GM10847 (cell line): ENCODE results near the gene NPM3.

Experiments
- POLR2A ChIP-seq: IDR thresholded peaks from 2 replicates; pipeline ENCODE4 v1.6.1; 2011; ENCODE audit not compliant: insufficient read length; ENCODE audit errors: extremely low read depth

Gene NPM3, protein sequence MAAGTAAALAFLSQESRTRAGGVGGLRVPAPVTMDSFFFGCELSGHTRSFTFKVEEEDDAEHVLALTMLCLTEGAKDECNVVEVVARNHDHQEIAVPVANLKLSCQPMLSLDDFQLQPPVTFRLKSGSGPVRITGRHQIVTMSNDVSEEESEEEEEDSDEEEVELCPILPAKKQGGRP

DNA sequence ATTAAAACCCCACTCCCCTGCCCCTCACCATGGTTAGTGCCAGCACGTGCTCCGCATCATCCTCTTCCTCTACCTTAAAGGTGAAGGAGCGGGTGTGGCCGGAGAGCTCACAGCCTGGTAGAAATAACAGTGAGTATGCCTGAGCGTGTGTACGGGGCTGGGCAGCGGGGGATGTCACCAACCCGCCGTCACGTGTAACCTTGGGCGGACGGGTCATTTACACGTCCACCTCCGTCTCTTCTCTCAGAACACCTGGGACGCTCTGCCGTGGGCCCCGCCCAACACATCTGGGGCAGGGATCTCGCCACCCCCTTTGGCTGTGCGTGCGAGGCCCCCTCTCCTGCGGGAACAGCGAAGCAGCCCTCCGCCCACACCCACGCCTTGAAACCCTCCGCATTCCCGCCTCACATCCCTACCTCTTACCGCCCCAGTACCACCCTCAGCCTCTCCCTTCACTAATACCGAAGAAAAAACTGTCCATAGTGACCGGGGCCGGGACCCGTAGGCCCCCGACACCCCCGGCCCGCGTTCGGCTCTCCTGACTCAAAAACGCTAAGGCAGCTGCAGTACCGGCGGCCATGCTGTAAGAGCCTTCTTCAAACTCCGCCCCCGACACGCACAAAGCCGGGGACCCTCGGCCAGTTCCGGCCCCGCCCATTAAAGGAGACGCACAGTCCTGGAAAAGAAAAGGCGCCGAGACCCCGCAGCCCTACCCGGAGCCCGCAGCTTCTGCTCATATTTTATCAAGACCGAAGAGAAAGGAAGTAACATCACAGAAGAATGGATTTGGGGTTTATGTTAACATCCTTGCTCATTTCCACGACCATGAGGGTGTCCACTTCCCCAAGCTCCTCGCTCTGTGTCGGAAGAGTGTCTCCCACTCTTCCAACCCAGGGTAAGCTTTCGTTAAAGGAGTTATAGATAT lies at the start of gene NPM3:
Gene NPM3 (minus strand): TSS at position 636 of the 925 bp plus-strand sequence. CDS start 56 bp downstream, at position 580.
- peak; percentile 74 for TF ChIP-seq POLR2A

DNA sequence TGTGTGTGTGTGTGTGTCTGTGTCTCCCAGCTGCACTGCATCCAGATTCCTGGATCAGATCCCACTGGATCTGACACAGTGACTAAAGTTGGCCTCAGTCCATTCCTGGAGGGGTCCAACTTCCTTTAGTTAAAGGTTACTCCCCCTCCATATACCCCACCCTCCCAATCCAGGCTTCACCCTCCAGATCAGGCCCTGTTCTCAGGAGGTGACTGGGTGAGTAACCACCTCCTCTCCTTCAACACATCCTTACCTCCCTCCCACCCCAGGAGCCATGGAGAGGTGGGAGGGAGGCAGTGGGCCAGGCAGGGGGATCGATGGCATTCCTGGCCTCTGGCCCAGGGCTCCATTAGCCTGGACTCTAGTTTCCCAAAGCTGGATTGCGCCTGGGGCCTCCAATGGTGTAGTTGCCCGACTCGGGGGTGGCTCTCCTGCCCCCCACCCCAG lies 49.1 kb upstream of the NPM3 start:
- TF ChIP-seq POLR2A = no peak

DNA sequence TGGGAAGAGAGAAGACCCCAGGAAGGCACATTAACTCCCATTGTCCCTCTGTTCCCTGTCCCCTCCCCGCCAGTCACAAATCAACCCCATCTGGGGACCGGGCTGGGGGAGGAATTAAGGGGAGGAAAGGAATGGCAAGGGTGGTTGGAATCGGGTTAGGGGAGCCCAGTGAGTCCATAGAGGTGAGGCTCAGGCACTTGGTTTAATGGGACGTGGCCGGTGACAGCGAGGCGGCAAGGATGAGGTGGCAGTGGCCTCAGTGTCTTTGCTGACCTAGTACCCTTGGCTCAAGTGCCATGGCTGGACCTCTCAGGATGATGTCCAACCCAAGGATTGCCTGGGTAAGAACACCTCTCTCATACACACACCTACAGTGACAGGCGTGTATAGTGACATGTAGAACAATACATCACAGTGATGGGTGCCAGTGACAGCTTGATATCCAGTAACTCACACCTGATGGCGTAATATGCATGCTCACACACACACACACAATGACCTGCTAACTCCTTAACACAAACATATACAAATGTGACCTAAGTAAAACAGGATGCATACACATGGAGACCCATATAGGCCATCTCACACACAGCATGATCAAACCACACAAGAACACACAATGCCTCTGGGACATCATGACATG lies 48.0 kb upstream of the NPM3 start:
- no peak for TF ChIP-seq POLR2A

DNA sequence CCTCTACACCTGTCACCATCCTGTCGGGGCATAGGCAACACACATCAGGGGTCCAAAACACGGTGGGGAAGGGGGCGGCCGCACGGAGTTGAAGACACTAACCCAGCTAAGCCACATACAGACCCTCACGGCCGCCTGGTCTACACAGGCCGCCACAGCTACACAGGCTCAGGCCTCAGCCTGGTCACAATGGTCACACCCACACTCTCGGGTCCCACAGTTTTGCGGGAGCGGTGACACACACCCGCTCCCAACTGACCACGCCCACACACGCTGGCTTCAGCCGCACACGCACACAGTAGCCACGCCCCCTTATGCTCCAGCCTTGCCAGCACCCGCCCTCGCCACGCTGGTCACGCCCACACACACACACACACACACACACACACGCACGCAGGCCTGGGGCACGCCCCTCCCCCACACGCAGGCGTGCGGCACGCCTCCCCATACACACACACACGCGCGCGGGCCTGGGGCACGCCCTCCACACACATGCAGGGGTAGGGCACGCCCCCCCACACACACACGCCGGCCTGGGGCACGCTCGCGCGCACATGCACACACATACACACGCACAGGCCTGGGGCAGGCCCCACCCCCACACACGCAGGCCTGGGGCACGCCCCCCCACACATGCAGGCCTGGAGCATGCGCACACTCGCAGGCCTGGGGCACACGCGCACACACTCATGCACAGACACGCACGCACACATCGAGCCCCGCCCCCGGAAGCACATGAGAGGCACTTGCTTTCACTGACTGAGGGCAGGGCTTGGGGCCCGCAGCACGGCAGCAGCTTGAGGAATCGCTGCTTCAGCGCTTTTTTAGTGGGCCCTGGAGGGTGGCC lies 47.3 kb upstream of the NPM3 start:
- TF ChIP-seq POLR2A = peak; percentile 44

DNA sequence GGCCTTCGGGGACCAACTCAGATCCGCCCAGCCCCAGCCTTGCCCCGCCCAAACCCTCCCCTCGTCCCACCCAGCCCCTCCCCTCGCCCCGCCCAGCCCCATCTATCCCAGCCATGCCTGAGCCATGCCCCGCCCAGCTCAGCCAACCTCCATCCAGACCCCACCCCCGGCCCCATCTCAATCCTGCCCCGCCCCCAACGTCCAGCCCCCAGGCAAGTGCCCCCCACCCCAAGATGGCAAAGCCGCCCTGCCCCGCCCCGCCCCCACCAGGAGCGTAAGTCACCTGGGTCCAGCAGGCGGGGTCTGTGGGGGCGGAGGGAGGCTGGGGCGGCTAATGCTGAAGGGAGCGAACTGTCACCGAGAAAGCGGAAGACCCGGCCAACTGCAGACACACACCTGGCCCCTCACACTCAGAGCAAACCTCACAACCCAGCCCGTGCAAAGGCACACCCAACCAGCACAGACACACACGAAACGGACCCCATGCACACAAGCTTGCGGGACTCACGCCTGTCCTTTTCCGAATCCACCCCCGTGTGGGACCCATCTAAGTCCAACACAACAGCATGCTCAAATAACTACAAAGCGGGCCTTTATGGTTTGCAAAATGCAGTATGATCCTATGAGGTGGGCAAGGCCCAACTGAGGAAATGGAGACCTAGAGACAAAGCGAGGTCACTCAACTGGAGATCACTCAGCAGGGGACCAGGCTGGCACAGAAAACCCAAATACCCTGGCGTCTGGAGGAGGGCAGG lies 46.5 kb upstream of the NPM3 start:
- TF ChIP-seq POLR2A = no peak

DNA sequence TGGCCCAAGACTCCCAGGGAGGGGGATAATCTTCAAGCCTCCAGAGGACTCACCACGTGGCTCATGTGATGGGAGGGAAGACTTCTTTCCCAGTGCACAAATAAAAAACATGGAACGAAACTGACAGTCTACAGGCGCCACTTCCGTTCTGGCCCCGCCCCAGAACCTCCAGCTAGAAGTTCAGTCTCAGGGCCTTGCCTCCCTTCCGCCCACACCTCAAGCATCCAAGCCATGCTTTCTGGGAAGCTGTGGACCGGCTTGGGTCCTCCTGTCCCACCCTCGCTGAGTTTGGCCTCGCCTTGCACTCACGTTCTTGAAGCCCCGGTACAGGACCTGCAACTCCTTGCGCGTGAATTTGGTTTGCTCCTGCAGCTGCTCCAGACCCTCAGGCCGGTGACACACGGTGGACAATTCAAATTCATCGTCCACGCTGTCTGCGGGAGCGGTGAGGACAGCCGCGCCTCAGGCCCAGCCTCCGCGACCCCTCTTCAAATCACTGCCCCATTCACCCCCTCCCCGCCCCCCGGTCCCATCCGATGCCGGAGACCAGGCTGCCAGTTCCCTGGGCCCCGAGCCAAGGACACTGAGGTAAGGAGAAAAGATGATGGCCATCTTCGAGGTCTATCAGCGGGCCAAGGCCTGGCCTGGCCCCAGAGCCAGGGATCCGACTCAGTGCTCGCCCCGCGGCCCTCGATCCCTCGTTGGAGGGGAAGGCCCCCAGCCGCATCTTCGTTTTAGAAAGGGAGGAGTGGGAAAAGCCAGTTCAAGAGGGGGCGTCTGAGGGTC lies 45.7 kb upstream of the NPM3 start:
- TF ChIP-seq POLR2A = no peak

DNA sequence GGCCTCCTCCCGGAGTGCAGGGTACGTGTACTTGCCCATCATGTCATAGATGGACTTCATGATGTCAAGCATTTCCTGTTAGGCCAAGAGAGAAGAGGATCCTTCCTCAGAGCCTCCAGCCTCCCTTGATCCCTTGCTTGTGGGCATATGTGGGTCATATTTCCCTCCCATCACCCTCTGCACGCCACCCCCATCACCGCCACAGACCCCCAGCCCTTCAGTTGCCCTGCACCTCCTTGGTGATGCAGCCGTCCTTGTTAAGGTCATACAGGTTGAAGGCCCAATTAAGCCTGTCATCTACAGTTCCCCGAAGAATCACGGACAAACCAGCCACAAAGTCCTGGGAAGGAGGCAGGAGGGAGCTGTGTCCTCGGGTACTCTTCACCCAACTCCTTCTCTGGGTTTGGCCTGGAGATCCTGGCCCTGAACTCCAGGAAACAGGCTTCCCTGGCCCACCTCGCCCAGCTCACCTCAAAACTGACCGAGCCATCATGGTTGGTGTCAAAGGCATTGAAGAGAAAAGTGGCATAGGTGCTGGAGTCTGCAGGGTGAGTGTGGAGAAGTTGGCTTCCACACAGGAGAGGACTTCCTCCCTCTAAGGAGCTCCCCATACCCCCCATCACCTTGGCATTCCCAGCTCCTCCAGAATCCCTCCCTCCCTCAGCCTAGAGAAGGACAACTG lies 44.8 kb upstream of the NPM3 start:
- no peak for TF ChIP-seq POLR2A

DNA sequence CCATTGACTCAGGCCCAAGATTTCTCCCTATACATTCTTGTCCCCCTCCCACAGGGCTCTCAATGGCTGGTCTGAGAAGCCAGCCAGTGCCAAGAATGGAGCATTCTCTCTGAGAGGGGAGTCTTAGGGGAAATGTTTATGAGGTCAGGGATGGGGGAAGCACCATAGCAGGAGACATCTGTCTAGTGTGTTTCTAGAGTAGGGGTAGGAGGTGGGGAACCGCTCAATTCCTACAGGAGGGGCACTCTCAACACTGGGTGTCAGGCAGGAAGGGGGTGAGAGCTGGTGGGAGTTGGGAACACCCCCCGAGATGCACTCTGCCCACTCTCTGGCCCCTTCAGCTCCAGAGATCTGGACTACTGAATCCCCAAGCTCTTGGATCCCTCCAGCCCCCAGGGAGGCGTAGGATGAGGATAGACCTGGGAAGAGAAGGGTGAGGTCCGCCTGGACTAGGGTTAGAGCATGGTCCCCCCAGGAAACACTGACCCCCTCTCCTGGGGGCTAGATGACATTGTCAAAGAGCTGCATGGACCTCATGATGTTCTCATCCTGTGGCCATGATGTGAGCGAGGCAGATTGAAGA lies 43.7 kb upstream of the NPM3 start:
- no peak for TF ChIP-seq POLR2A

DNA sequence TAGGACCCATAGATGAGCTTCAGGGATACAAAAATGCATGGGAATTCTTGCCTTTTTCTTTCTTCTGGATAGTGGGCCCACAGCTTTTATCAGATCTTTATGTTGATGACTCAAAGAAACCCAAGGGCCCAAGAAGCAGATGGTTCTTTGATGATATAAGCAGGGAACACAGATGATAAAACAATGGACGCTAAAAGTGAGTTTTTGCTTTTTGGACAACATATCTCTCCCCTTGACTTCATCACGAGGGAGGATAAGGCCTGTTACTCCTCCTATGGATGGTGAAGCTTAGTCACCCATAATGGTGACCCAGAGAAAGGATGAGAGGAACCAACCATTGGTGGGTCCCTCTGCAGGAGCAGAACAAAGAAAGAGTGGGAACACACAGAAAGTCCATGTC lies 41.5 kb upstream of the NPM3 start:
- no peak for TF ChIP-seq POLR2A

DNA sequence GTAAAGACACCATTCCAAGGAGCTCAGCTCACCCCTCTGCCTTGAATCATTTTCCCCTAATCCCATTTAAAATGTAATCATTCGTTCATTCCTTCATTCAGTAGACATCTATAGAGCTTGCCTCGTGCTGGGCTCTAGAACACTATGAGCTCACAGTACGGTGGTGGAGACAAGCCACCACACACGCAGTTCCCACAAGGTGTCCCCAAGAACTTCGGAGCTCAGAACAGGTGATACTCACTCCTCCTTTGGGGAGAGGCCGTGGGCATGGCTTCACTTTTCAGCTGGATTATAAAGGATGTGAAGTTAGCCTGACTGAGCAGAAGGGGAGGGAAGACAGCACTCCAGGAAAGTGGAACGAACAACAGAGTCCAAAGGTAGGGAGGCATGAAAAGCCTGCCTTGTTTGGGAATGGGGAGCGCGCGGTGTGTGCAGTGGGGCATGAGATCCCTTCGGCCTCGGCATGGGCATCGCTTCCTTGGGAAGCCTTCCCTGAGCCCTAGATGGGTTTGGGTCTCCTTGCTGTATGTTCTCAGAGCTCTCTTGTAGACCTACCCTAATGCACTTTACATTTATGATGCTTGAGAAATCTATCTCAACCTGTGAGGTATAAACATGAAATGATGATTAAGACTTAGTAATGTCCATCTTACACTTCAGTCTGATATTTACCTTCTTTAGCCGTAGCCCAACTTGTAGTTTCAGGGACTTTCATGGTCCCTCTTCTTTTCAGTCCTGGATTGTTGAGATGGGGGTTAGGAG lies 35.8 kb upstream of the NPM3 start:
- no peak for TF ChIP-seq POLR2A

DNA sequence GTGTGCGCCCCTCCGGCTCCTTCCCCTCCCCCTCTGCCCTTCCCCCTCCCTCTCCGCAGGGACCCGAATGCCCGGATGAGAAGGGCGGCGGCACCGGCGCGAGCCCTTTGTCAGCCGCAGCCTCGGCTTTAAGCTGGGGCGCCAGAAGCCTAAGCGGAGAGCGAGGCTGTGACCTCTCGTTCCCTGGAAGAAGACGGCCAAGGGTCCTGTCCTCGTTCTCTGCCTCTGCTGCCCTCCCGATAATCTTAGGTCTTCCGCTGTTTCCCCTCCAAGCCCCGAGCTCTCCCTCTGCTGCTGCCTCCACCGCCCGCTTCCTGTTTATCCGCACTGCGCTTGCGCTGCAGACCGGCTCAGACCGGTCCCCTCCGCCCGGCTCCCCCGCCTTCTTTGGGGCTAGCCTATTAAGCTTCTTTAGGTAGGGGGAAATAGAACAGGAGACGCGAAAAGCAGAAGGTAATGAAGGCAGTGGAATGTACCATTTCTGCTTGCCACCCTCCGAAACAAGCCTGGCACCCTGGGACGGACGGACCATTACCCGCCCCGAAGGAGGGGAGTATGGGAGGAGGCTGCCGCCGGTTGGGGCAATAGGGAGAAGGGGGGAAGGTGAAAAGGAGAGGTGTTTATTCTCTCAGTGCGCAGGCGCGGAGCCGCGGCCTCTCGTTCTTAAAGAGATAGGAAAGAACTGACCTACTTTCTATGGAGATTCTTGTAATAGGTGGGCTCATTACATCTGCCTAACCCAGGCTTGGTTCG lies 35.0 kb upstream of the NPM3 start, which contains the start of gene OGA:
Gene OGA (minus strand): TSS at position 326 of the 753 bp plus-strand sequence. CDS start 422 bp downstream, outside the sequence.
- peak; percentile 96 for TF ChIP-seq POLR2A
